Measurements from ENCODE around the gene MUSK.
A peak's percentile ranks its signal among the peaks of the same experiment; 100 is the strongest.

The MUSK gene

GRCh38 chr9:110797611-110798010, 129.0 kb downstream of the MUSK start:
- H3K4me3 ChIP-seq (ENCODE audit: control insufficient read depth, low read depth, low read length): no peak overlapping the region
- DNase-seq (ENCODE audit: low read depth): peak; percentile 73
- no peak for TF ChIP-seq CTCF (conservative IDR thresholded peaks at IDR 0.05; ENCODE audit: control insufficient read depth, insufficient read depth, low read depth, low read length)

GRCh38 chr9:110799396-110799795, 130.8 kb downstream of the MUSK start:
- DNase-seq (ENCODE audit: low read depth): peak; percentile 42
- H3K4me3 ChIP-seq (ENCODE audit: control insufficient read depth, low read depth, low read length): no peak overlapping the region
- no peak for TF ChIP-seq CTCF (conservative IDR thresholded peaks at IDR 0.05; ENCODE audit: control insufficient read depth, insufficient read depth, low read depth, low read length)

- no peak for TF ChIP-seq CTCF (conservative IDR thresholded peaks at IDR 0.05; ENCODE audit: control insufficient read depth, insufficient read depth, low read depth, low read length)
- no peak for DNase-seq (ENCODE audit: low read depth)
- no peak overlapping the region for H3K4me3 ChIP-seq (ENCODE audit: control insufficient read depth, low read depth, low read length)
These were observed 132.8 kb downstream of the MUSK start for GRCh38 chr9:110801426-110801825.

GRCh38 chr9:110802416-110803035, 133.9 kb downstream of the MUSK start:
- no peak overlapping the region for H3K4me3 ChIP-seq (ENCODE audit: control insufficient read depth, low read depth, low read length)
- peak; percentile 65 for DNase-seq (ENCODE audit: low read depth)
- TF ChIP-seq CTCF (conservative IDR thresholded peaks at IDR 0.05; ENCODE audit: control insufficient read depth, insufficient read depth, low read depth, low read length): no peak

GRCh38 chr9:110807956-110808598, 139.5 kb downstream of the MUSK start:
- no peak overlapping the region for H3K4me3 ChIP-seq (ENCODE audit: control insufficient read depth, low read depth, low read length)
- TF ChIP-seq CTCF (conservative IDR thresholded peaks at IDR 0.05; ENCODE audit: control insufficient read depth, insufficient read depth, low read depth, low read length): no peak
- no peak for DNase-seq (ENCODE audit: low read depth)

- no peak for TF ChIP-seq CTCF (conservative IDR thresholded peaks at IDR 0.05; ENCODE audit: control insufficient read depth, insufficient read depth, low read depth, low read length)
- H3K4me3 ChIP-seq (ENCODE audit: control insufficient read depth, low read depth, low read length): no peak overlapping the region
- DNase-seq (ENCODE audit: low read depth): no peak
These were observed 140.0 kb downstream of the MUSK start for GRCh38 chr9:110808599-110808980.

All from fibroblast of mammary gland (primary cell).